D721Med (cell line): ENCODE measurements around the gene ACAP1.

ENCODE experiments used
- DNase-seq: peaks from one replicate; pipeline ENCODE4 v3.0.0; 2011; ENCODE audit warnings: low spot score; ENCODE audit not compliant: insufficient read length
- FAIRE-seq: peaks from 2 replicates; lab custom pipeline; 2011; peaks lifted over from hg19 to GRCh38; lab: Jason Lieb, UNC
- CTCF ChIP-seq: IDR thresholded peaks from 2 replicates; pipeline ENCODE4 v1.5.1; 2012; ENCODE audit warnings: mild to moderate bottlenecking, control low read depth; ENCODE audit not compliant: insufficient read depth; ENCODE audit errors: missing control alignments

The ACAP1 gene

GRCh38 chr17:7374353-7374752 lies 38.0 kb downstream of the ACAP1 start:
- DNase-seq (no peak), FAIRE-seq (no peak)
- no peak for TF ChIP-seq CTCF

- no peak for TF ChIP-seq CTCF
- DNase-seq: no peak
- no peak for FAIRE-seq
Measured at GRCh38 chr17:7379134-7379533, 42.8 kb downstream of the ACAP1 start.

GRCh38 chr17:7380321-7380720 lies 44.0 kb downstream of the ACAP1 start:
- FAIRE-seq (no peak), DNase-seq (no peak)

GRCh38 chr17:7380855-7381683 lies 44.7 kb downstream of the ACAP1 start, which contains the start of gene TNK1:
Gene TNK1, plus strand, starts transcription at chr17:7381089. Its CDS starts 1,838 bp downstream, at chr17:7382927.
- no peak for TF ChIP-seq CTCF
- peak; percentile 90 for DNase-seq
- no peak for FAIRE-seq

More at GRCh38 chr17:7380321-7380720, 44.0 kb downstream of the ACAP1 start:
- no peak for TF ChIP-seq CTCF

- DNase-seq: no peak
- no peak for FAIRE-seq
- TF ChIP-seq CTCF: no peak
Measured at GRCh38 chr17:7382901-7383300, 46.6 kb downstream of the ACAP1 start.

GRCh38 chr17:7383371-7383741 lies 47.0 kb downstream of the ACAP1 start:
- DNase-seq: no peak

More at GRCh38 chr17:7383371-7383741, 47.0 kb downstream of the ACAP1 start:
- no peak for FAIRE-seq
- TF ChIP-seq CTCF: no peak
